GM10248 (cell line): Measurements from ENCODE around the gene RPRD1B.

Experiments used
- CTCF ChIA-PET: fragments of 300-600 bp; sonication (Branson Sonifier 250); formaldehyde crosslinking; extraction: SDS; loops from one replicate; lab custom pipeline; 2021; ENCODE audit warnings: antibody characterized with exemption; lab: Yijun Ruan, JAX
- POLR2A ChIA-PET: fragments of 350-650 bp; sonication (Branson Sonifier 250); formaldehyde crosslinking; extraction: SDS; loops from one replicate; lab custom pipeline; 2020; ENCODE audit warnings: antibody characterized with exemption; lab: Yijun Ruan, JAX
- DNase-seq: peaks from one replicate; pipeline ENCODE4 v3.0.0; 2012; ENCODE audit errors: extremely low spot score
- TF ChIP-seq, protein P1 (sequence below): IDR thresholded peaks from 2 replicates; pipeline ENCODE4 v1.5.1; 2012; ENCODE audit warnings: mild to moderate bottlenecking, low read depth; ENCODE audit errors: extremely low read depth, missing control alignments, control extremely low read depth

RPRD1B gene

GRCh38 chr20:38044685-38045084 lies 11.1 kb downstream of the RPRD1B start:
- CTCF ChIA-PET: interaction anchor here (0.6 to 2.7 kb wide), 5 partner anchors 10 to 176 kb away, joined by 3 to 8 read pairs (median 4); partner anchors contain the start of genes RPRD1B and TTI1
- POLR2A ChIA-PET: interaction anchor here (3.5 kb wide), 1 partner anchor 11 kb away, joined by 11 read pairs; the partner anchor contains the start of genes RPRD1B and TTI1
- TF ChIP-seq, protein P1, sequence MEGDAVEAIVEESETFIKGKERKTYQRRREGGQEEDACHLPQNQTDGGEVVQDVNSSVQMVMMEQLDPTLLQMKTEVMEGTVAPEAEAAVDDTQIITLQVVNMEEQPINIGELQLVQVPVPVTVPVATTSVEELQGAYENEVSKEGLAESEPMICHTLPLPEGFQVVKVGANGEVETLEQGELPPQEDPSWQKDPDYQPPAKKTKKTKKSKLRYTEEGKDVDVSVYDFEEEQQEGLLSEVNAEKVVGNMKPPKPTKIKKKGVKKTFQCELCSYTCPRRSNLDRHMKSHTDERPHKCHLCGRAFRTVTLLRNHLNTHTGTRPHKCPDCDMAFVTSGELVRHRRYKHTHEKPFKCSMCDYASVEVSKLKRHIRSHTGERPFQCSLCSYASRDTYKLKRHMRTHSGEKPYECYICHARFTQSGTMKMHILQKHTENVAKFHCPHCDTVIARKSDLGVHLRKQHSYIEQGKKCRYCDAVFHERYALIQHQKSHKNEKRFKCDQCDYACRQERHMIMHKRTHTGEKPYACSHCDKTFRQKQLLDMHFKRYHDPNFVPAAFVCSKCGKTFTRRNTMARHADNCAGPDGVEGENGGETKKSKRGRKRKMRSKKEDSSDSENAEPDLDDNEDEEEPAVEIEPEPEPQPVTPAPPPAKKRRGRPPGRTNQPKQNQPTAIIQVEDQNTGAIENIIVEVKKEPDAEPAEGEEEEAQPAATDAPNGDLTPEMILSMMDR: no peak
- no peak for DNase-seq

- ChIA-PET CTCF (interaction anchor here (1.3 to 2.7 kb wide), 5 partner anchors 8 to 27 kb away, joined by 3 to 10 read pairs (median 5); partner anchors contain the start of genes RPRD1B and TTI1), POLR2A (interaction anchor here (1.5 kb wide), 1 partner anchor 13 kb away, joined by 5 read pairs; the partner anchor contains the start of genes RPRD1B and TTI1)
- no peak for DNase-seq
- TF ChIP-seq, protein P1: no peak
Measured at GRCh38 chr20:38046572-38046971, 13.0 kb downstream of the RPRD1B start.

DNA sequence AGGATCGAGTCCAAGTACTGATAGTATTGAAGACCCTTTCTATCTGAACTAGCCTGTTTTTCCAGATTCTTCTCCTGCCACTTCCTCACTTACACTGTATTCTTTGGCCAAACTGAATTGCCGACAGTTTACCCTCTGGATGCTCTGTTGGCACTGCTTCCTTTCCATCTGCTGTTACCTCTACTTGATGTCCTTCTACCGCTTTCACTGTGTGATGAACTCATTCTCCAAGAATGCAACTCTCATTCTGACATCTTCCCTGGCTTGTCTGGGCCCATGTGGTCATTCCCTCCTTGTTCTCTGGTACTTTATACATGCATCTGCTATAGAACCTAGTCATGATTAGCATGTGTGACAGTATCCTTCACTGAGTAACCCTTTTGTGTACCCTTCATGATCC lies 16.3 kb downstream of the RPRD1B start:
- TF ChIP-seq, protein P1: no peak
- no peak for DNase-seq
- POLR2A ChIA-PET: no interaction called here
- CTCF ChIA-PET: interaction anchor here (1.4 to 20.3 kb wide), 5 partner anchors 7 to 170 kb away, joined by 4 to 302 read pairs (median 14); partner anchors contain the start of gene TGM2

DNA sequence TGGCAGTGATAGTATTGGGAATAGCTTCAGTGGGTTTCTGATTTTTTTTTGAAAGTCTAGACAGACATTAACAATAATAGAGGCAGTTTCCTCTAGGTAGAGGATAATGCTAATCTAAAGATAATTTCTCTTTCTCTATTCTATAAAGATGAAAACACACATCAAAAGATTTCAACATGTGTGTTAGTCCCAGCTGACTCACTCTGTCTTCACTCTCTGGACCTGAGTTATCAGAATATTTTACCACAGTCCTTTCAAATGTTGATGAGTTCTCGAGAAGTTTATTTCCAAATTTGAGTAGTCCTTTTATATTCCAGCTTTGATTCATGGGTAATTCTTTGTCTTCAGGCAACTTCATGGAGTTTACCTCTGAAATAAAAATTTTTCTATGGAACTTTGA lies 17.1 kb downstream of the RPRD1B start:
- ChIA-PET POLR2A (no interaction called here), CTCF (interaction anchor here (0.7 to 20.3 kb wide), 8 partner anchors 9 to 306 kb away, joined by 3 to 302 read pairs (median 4); partner anchors contain the start of gene TGM2)
- TF ChIP-seq, protein P1: no peak
- no peak for DNase-seq

DNA sequence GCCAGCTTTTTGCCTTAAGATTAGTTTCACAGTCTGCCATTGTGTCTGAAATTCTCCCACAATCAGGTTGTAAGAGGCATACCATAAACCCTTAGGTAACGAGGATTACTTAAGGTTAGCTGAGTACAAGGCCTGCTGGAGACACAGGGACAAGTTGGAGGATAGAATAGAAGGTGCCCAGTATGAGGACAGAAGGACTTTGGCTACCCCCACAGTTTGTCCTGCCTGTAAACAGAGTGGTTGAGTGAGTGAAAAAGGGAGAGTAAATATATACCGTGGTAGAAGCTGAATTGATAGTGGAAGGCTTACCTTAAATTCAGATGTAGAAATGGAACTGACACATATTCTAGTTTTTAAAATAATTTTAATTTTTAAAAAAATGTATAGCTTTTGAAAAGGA lies 19.3 kb downstream of the RPRD1B start:
- ChIA-PET POLR2A (interaction anchor here (0.5 kb wide), 1 partner anchor 951 kb away, joined by 4 read pairs; no protein-coding TSS in a partner anchor), CTCF (interaction anchor here (1.2 to 20.3 kb wide), 8 partner anchors 10 to 167 kb away, joined by 3 to 302 read pairs (median 6); no protein-coding TSS in a partner anchor)
- DNase-seq: no peak
- TF ChIP-seq, protein P1: no peak

GRCh38 chr20:38054647-38055046 lies 21.1 kb downstream of the RPRD1B start:
- no peak for DNase-seq
- TF ChIP-seq, protein P1: no peak
- ChIA-PET POLR2A (interaction anchor here (0.7 kb wide), 1 partner anchor 503 kb away, joined by 3 read pairs; no protein-coding TSS in a partner anchor), CTCF (interaction anchor here (0.8 to 20.3 kb wide), 7 partner anchors 8 to 165 kb away, joined by 3 to 302 read pairs (median 4); no protein-coding TSS in a partner anchor)
